Measurements from ENCODE around the gene CTIF. TPM values are rescaled to one million over a fixed set of nuclear protein-coding genes. Genes with fewer than 3 reads are reported as not detected.

The CTIF gene
- total RNA-seq, 1 experiment from 2014 or later = 5.8 TPM

DNA sequence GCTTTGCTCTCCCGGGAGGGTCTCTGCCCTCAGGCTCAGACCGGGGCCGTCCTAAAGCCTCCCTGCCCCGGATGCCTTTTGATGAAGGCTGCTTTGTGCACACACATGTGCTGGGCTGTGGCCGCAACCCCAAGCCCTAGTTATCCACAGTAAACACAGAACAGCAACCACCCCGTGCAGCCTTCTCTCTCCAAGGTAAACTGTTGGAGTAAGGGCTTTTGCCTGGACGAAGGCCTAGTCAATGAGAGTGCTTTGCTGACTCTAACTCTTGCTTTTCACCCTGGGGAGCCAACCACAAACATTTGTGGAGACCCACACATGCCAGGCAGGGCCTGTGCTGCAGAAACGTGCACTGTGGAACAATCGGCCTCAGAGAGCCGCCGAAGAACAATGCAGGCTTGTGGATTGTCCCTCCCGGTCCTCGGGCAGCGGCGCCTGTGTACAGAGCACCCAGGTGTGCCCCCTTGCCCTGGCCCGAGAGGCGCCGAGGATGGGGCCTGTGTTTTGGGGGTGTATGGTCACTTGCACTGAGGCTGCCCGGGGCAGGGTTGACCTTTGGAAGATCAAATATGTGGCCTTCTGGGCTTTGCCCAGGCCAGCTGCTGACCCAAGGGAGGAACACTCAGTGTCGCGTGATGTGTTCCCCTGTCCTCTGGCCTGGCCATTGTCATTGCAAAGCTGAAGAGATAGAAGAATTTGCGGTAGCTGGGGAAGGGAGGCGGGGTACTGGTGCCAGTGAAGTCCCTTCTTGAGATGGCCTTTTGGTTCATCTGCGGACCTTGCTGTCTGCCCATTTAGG lies 37.0 kb downstream of the CTIF start:
- DNase-seq (no peak), ATAC-seq (no peak)
- no peaks in the 10 kb centered on the region for H3K36me3 ChIP-seq (ENCODE audit: low read depth, low read length)
- H3K4me1 ChIP-seq (ENCODE audit: insufficient read depth, low read length) = no peaks in the 10 kb centered on the region
- no peak overlapping the region for H3K9ac ChIP-seq (ENCODE audit: low read length)
- CTCF ChIA-PET = no interaction called here
- no peak overlapping the region for H3K27ac ChIP-seq (ENCODE audit: low read length)
- H3K27me3 ChIP-seq (ENCODE audit: low read length) = no peaks in the 10 kb centered on the region
- H3K4me2 ChIP-seq (ENCODE audit: low read length) = no peak overlapping the region
- TF ChIP-seq EZH2 (IDR thresholded peaks at IDR 0.05; ENCODE audit: low read length, unreplicated experiment) = no peak
- TF ChIP-seq EZH2phosphoT487 (IDR thresholded peaks at IDR 0.05; ENCODE audit: borderline replicate concordance, low read length) = no peak
- TF ChIP-seq, protein P1, sequence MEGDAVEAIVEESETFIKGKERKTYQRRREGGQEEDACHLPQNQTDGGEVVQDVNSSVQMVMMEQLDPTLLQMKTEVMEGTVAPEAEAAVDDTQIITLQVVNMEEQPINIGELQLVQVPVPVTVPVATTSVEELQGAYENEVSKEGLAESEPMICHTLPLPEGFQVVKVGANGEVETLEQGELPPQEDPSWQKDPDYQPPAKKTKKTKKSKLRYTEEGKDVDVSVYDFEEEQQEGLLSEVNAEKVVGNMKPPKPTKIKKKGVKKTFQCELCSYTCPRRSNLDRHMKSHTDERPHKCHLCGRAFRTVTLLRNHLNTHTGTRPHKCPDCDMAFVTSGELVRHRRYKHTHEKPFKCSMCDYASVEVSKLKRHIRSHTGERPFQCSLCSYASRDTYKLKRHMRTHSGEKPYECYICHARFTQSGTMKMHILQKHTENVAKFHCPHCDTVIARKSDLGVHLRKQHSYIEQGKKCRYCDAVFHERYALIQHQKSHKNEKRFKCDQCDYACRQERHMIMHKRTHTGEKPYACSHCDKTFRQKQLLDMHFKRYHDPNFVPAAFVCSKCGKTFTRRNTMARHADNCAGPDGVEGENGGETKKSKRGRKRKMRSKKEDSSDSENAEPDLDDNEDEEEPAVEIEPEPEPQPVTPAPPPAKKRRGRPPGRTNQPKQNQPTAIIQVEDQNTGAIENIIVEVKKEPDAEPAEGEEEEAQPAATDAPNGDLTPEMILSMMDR (conservative IDR thresholded peaks at IDR 0.05; ENCODE audit: low read depth, low read length) = no peak
- no peaks in the 10 kb centered on the region for H3K9me2 ChIP-seq (replicated peaks; ENCODE audit: low read length)
- H3F3A ChIP-seq (ENCODE audit: low read length, unreplicated experiment) = no peaks in the 10 kb centered on the region
- H3K9me3 ChIP-seq (ENCODE audit: low read length) = no peaks in the 10 kb centered on the region
- H3K4me3 ChIP-seq (ENCODE audit: low read length) = no peak overlapping the region
- POLR2A ChIA-PET (ENCODE audit: unreplicated experiment) = no interaction called here
- intact Hi-C loops (cut with micrococcal nuclease) = no loop called here
- no peaks in the 10 kb centered on the region for H3K79me2 ChIP-seq (ENCODE audit: low read length)
- no TSS peak for BruUV-seq (replicated peaks)
- H4K20me1 ChIP-seq (ENCODE audit: low read length) = no peaks in the 10 kb centered on the region
- H2AFZ ChIP-seq (ENCODE audit: low read length) = no peak overlapping the region

DNA sequence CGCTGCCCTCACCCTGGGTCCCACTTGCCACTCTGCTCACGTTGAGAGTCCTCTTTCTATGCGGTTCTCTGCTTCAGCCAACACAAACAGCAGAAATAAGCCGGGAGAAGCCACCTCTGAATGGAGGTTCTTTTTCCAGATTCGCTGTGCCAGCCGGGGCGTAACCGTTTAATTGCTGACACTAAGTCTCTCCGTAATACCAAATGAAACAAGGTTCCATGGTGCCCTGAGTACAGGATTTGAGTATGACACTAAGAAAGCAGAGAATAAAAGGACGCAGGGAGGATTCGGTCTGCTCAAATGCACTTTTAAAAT lies 37.6 kb downstream of the CTIF start:
- intact Hi-C loops (cut with micrococcal nuclease) = no loop called here
- ATAC-seq (no peak), DNase-seq (no peak)
- no peaks in the 10 kb centered on the region for H3K27me3 ChIP-seq (ENCODE audit: low read length)
- H3K9me3 ChIP-seq (ENCODE audit: low read length) = no peaks in the 10 kb centered on the region
- no peaks in the 10 kb centered on the region for H3F3A ChIP-seq (ENCODE audit: low read length, unreplicated experiment)
- H2AFZ ChIP-seq (ENCODE audit: low read length) = no peak overlapping the region
- no peaks in the 10 kb centered on the region for H3K9me2 ChIP-seq (replicated peaks; ENCODE audit: low read length)
- POLR2A ChIA-PET (ENCODE audit: unreplicated experiment) = no interaction called here
- H3K9ac ChIP-seq (ENCODE audit: low read length) = no peak overlapping the region
- BruUV-seq (replicated peaks) = no TSS peak
- H4K20me1 ChIP-seq (ENCODE audit: low read length) = no peaks in the 10 kb centered on the region
- CTCF ChIA-PET = no interaction called here
- H3K4me1 ChIP-seq (ENCODE audit: insufficient read depth, low read length) = no peaks in the 10 kb centered on the region
- no peaks in the 10 kb centered on the region for H3K36me3 ChIP-seq (ENCODE audit: low read depth, low read length)
- no peak overlapping the region for H3K27ac ChIP-seq (ENCODE audit: low read length)
- no peaks in the 10 kb centered on the region for H3K79me2 ChIP-seq (ENCODE audit: low read length)
- no peak overlapping the region for H3K4me3 ChIP-seq (ENCODE audit: low read length)
- TF ChIP-seq EZH2phosphoT487 (IDR thresholded peaks at IDR 0.05; ENCODE audit: borderline replicate concordance, low read length) (no peak), EZH2 (IDR thresholded peaks at IDR 0.05; ENCODE audit: low read length, unreplicated experiment) (no peak)
- TF ChIP-seq, protein P1 (conservative IDR thresholded peaks at IDR 0.05; ENCODE audit: low read depth, low read length) = no peak
- H3K4me2 ChIP-seq (ENCODE audit: low read length) = no peak overlapping the region

DNA sequence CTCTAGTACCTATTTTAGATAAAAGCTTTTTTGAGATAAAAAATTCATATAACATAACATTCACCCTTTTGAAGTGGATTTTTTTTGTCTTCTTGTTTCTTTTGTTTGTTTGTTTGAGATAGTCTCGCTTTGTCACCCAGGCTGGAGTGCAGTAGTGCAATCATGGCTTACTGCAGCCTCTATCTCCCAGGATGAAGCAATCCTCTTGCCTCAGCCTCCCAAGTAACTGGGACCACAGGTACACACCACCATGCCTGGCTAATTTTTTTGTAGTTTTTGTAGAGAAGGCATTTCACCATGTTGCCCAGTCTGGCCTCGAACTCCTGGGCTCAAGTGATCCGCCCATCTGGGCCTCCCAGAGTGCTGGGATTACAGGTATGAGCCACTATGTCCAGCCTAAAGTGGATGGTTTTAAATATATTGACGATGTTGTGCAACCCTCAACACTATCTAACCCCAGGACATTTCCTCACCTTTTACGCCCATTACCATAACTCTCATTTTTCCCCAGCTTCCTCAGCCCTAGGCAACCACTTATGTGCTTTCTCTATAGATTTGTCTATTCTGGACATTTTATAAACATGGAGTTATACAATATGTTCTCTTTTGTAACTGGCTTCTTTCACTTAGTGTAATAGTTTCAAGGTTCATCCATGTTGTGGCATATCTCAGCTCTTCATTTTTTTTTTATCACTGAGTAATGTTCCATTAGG lies 38.8 kb downstream of the CTIF start:
- Histone ChIP-seq H3K4me3 (ENCODE audit: low read length) (no peak overlapping the region), H2AFZ (ENCODE audit: low read length) (no peak overlapping the region), H3K9me2 (replicated peaks; ENCODE audit: low read length) (no peaks in the 10 kb centered on the region), H3K4me2 (ENCODE audit: low read length) (no peak overlapping the region), H4K20me1 (ENCODE audit: low read length) (no peaks in the 10 kb centered on the region), H3K9ac (ENCODE audit: low read length) (no peak overlapping the region), H3K36me3 (ENCODE audit: low read depth, low read length) (no peaks in the 10 kb centered on the region), H3K9me3 (ENCODE audit: low read length) (no peaks in the 10 kb centered on the region), H3K27me3 (ENCODE audit: low read length) (no peaks in the 10 kb centered on the region), H3K27ac (ENCODE audit: low read length) (no peak overlapping the region), H3K79me2 (ENCODE audit: low read length) (no peaks in the 10 kb centered on the region), H3F3A (ENCODE audit: low read length, unreplicated experiment) (no peaks in the 10 kb centered on the region), H3K4me1 (ENCODE audit: insufficient read depth, low read length) (no peaks in the 10 kb centered on the region)
- ChIA-PET CTCF (no interaction called here), POLR2A (ENCODE audit: unreplicated experiment) (no interaction called here)
- BruUV-seq (replicated peaks) = no TSS peak
- TF ChIP-seq EZH2 (IDR thresholded peaks at IDR 0.05; ENCODE audit: low read length, unreplicated experiment) = no peak
- TF ChIP-seq, protein P1 (conservative IDR thresholded peaks at IDR 0.05; ENCODE audit: low read depth, low read length) = no peak
- no peak for TF ChIP-seq EZH2phosphoT487 (IDR thresholded peaks at IDR 0.05; ENCODE audit: borderline replicate concordance, low read length)
- intact Hi-C loops (cut with micrococcal nuclease) = no loop called here
- no peak for DNase-seq
- no peak for ATAC-seq
